ENCODE results near the gene PSMD13. TPM values are rescaled to one million over a fixed set of nuclear protein-coding genes. Genes with fewer than 3 reads are reported as not detected.

The PSMD13 gene
- total and polyA plus RNA-seq, 2 of the 13 experiments (the other 11 are each of a cell fraction or from before 2014, with no cell fraction given), result 83.0 to 117 TPM

- no peak for TF ChIP-seq AHDC1 (CRISPR knock-in tag; IDR thresholded peaks at IDR 0.05; ENCODE audit: borderline replicate concordance)
- peak; percentile 10; the same call in 1 of the 2 replicates for TF ChIP-seq NFYB (CRISPR knock-in tag; IDR thresholded peaks at IDR 0.05)
- TF ChIP-seq CREB3 (CRISPR knock-in tag; IDR thresholded peaks at IDR 0.05), result no peak
- TF ChIP-seq GMEB2 (CRISPR knock-in tag; IDR thresholded peaks at IDR 0.05; ENCODE audit: low read depth), result peak; percentile 56; the same call in 1 of the 2 replicates
- TF ChIP-seq ZNF562 (CRISPR knock-in tag; IDR thresholded peaks at IDR 0.05; ENCODE audit: borderline replicate concordance), result no peak
- peak; percentile 48; the same call in 1 of the 2 replicates for TF ChIP-seq ZBTB25 (CRISPR knock-in tag; IDR thresholded peaks at IDR 0.05)
- TF ChIP-seq ZFY (CRISPR knock-in tag; IDR thresholded peaks at IDR 0.05), result peak; percentile 78
- TF ChIP-seq ETS1 (CRISPR knock-in tag; IDR thresholded peaks at IDR 0.05), result no peak
- no peak for TF ChIP-seq JUNB (CRISPR knock-in tag; IDR thresholded peaks at IDR 0.05; ENCODE audit: borderline replicate concordance)
- no peak for TF ChIP-seq HMG20B (CRISPR knock-in tag; conservative IDR thresholded peaks at IDR 0.05)
- TF ChIP-seq RBM22 (optimal IDR thresholded peaks at IDR 0.05; ENCODE audit: low read length), result no peak
- no peak for TF ChIP-seq WIZ (CRISPR knock-in tag; IDR thresholded peaks at IDR 0.05)
- no peak for TF ChIP-seq THAP7 (CRISPR knock-in tag; IDR thresholded peaks at IDR 0.05)
- TF ChIP-seq HDAC6 (IDR thresholded peaks at IDR 0.05; ENCODE audit: low read depth, low read length), result no peak
- no peak for TF ChIP-seq POLR2AphosphoS2 (IDR thresholded peaks at IDR 0.05; ENCODE audit: low read depth, low read length)
- TF ChIP-seq ZSCAN20 (CRISPR knock-in tag; IDR thresholded peaks at IDR 0.05; ENCODE audit: borderline replicate concordance), result peak; percentile 83; the same call in 1 of the 2 replicates
- TF ChIP-seq MIER3 (CRISPR knock-in tag; IDR thresholded peaks at IDR 0.05; ENCODE audit: borderline replicate concordance), result no peak
Observed at GRCh38 chr11:236774-237767, at the start of gene PSMD13 (continued).

All from HepG2 (cell line).